IMR-90 (cell line): ENCODE measurements around the gene MARCHF2. TPM values are rescaled to one million over a fixed set of nuclear protein-coding genes. Genes with fewer than 3 reads are reported as not detected.

Source experiments
- ATAC-seq: fragments of 200-7000 bp; cut with Tn5 transposase; 2 replicates; pipeline ENCODE4 v1.9.1; 2020; ENCODE audit warnings: low read depth, mild to moderate bottlenecking, moderate library complexity
- BruUV-seq: library from RNA; stranded (reverse); fragments of 400-500 nt; replicated peaks from 2 replicates; lab custom pipeline; 2021; lab: Mats Ljungman, UMichigan
- CTCF ChIA-PET: fragments of 300-600 bp; formaldehyde crosslinking; extraction: SDS; loops from one replicate; lab custom pipeline; 2021; ENCODE audit warnings: antibody characterized with exemption; lab: Yijun Ruan, JAX
- POLR2A ChIA-PET: fragments of 300-600 bp; sonication (Branson Sonifier 250); formaldehyde crosslinking; loops from one replicate; lab custom pipeline; 2022; ENCODE audit warnings: antibody characterized with exemption; ENCODE audit not compliant: unreplicated experiment; lab: Charles Lee
- DNase-seq: peaks from one replicate; pipeline ENCODE4 v3.0.0; 2013
- H2AFZ ChIP-seq: replicated peaks from 2 replicates; pipeline ENCODE3; 2013; ENCODE audit warnings: low read length, mild to moderate bottlenecking; ENCODE audit not compliant: poor library complexity
- H2AK5ac ChIP-seq: 2 replicates; pipeline ENCODE4 v1.6.1; 2013; ENCODE audit warnings: low read depth, low read length, inconsistent platforms
- H2AK9ac ChIP-seq: replicated peaks from 2 replicates; pipeline ENCODE3; 2013; ENCODE audit warnings: mild to moderate bottlenecking, low read depth, low read length, moderate library complexity; ENCODE audit not compliant: poor library complexity
- H2BK120ac ChIP-seq: 2 replicates; pipeline ENCODE4 v1.6.1; 2013; ENCODE audit warnings: low read depth, low read length, inconsistent platforms
- H2BK15ac ChIP-seq: 3 replicates; pipeline ENCODE4 v1.6.1; 2013; ENCODE audit warnings: low read depth, low read length, inconsistent platforms
- H2BK20ac ChIP-seq: 2 replicates; pipeline ENCODE4 v1.6.1; 2013; ENCODE audit warnings: low read depth, mild to moderate bottlenecking, inconsistent platforms, low read length, moderate library complexity
- H2BK5ac ChIP-seq: 2 replicates; pipeline ENCODE4 v1.6.1; 2013; ENCODE audit warnings: mild to moderate bottlenecking, low read depth, low read length, inconsistent platforms; ENCODE audit not compliant: poor library complexity, severe bottlenecking
- H3K14ac ChIP-seq: replicated peaks from 2 replicates; pipeline ENCODE4 v1.6.1; 2013; ENCODE audit warnings: low read depth, low read length, inconsistent platforms
- H3K18ac ChIP-seq: 2 replicates; pipeline ENCODE4 v1.6.1; 2013; ENCODE audit warnings: low read depth, low read length, control low read depth
- H3K23ac ChIP-seq: 2 replicates; pipeline ENCODE4 v1.6.1; 2013; ENCODE audit warnings: low read depth, low read length, inconsistent platforms
- H3K27ac ChIP-seq: 2 replicates; pipeline ENCODE4 v1.5.1; 2013; ENCODE audit warnings: mild to moderate bottlenecking, control low read depth, low read length; ENCODE audit not compliant: insufficient read depth
- H3K27me3 ChIP-seq: 2 replicates; pipeline ENCODE4 v1.6.1; 2013; ENCODE audit warnings: low read length; ENCODE audit not compliant: control insufficient read depth, insufficient read depth
- H3K36me3 ChIP-seq: 2 replicates; pipeline ENCODE4 v1.6.1; 2013; ENCODE audit warnings: low read length, mixed read lengths; ENCODE audit not compliant: control insufficient read depth, insufficient read depth
- H3K4ac ChIP-seq: 2 replicates; pipeline ENCODE4 v1.6.1; 2013; ENCODE audit warnings: low read depth, low read length, inconsistent platforms
- H3K4me1 ChIP-seq: 2 replicates; pipeline ENCODE4 v1.6.1; 2013; ENCODE audit warnings: low read length, mixed read lengths; ENCODE audit not compliant: control insufficient read depth, insufficient read depth
- H3K4me2 ChIP-seq: 2 replicates; pipeline ENCODE4 v1.6.1; 2013; ENCODE audit warnings: low read depth, mild to moderate bottlenecking, control low read depth, low read length, moderate library complexity
- H3K4me3 ChIP-seq: 2 replicates; pipeline ENCODE4 v1.5.1; 2013; ENCODE audit warnings: low read depth, mild to moderate bottlenecking, control low read depth, low read length, moderate library complexity; ENCODE audit not compliant: insufficient read depth
- H3K56ac ChIP-seq: 2 replicates; pipeline ENCODE4 v1.6.1; 2013; ENCODE audit warnings: low read length, inconsistent platforms; ENCODE audit not compliant: insufficient read depth; ENCODE audit errors: extremely low read depth
- H3K79me1 ChIP-seq, 2 experiments: 2 replicates each; pipeline ENCODE4 v1.6.1; 2013; ENCODE audit warnings: low read length in 2 of 2, inconsistent platforms in 1 of 2, low read depth in 1 of 2
- H3K9ac ChIP-seq: 2 replicates; pipeline ENCODE4 v1.6.1; 2013; ENCODE audit warnings: low read depth, low read length, control low read depth
- H3K9me1 ChIP-seq: 2 replicates; pipeline ENCODE4 v1.6.1; 2013; ENCODE audit warnings: low read length, inconsistent platforms; ENCODE audit not compliant: insufficient read depth
- H3K9me3 ChIP-seq: 2 replicates; pipeline ENCODE4 v1.6.1; 2013; ENCODE audit warnings: low read length; ENCODE audit not compliant: control insufficient read depth, insufficient read depth
- H4K20me1 ChIP-seq: 2 replicates; pipeline ENCODE4 v1.6.1; 2013; ENCODE audit warnings: low read length, inconsistent platforms; ENCODE audit not compliant: insufficient read depth
- H4K5ac ChIP-seq: 2 replicates; pipeline ENCODE4 v1.6.1; 2013; ENCODE audit warnings: mild to moderate bottlenecking, low read depth, low read length, control low read depth
- H4K8ac ChIP-seq, 2 experiments: 2 replicates each; pipeline ENCODE4 v1.6.1; 2013; ENCODE audit warnings: low read depth in 2 of 2, low read length in 2 of 2, control low read depth in 1 of 2, inconsistent platforms in 1 of 2
- H4K91ac ChIP-seq: 2 replicates; pipeline ENCODE4 v1.6.1; 2013; ENCODE audit warnings: low read depth, low read length, inconsistent platforms; ENCODE audit not compliant: insufficient read depth
- SMC3 ChIP-seq: fragments of 150-350 bp; IDR thresholded peaks from 2 replicates; pipeline ENCODE4 v1.6.1; 2016; ENCODE audit warnings: low read depth, mild to moderate bottlenecking, antibody characterized with exemption, low read length, moderate library complexity
- WGBS, 2 experiments: methylation state at CpG; one replicate each; pipeline versions ENCODE4 v1.1.5 to v1.1.7; 2013; ENCODE audit warnings: missing lambda C conversion rate in 2 of 2; ENCODE audit not compliant: insufficient read length in 1 of 2; ENCODE audit errors: extremely low coverage in 2 of 2; 5-methylcytosine and 5-hydroxymethylcytosine counted together
- dilution Hi-C: fragments of 300-500 bp; cut with HindIII; formaldehyde crosslinking; loops from one replicate; pipeline ENCODE4 v1.14.3; 2018; ENCODE audit warnings: low sequenced_read_pairs; ENCODE audit not compliant: unreplicated experiment
- in situ Hi-C: fragments of 300-500 bp; cut with MboI; formaldehyde crosslinking; loops from 3 replicates; pipeline ENCODE4 v1.14.3; 2019; ENCODE audit warnings: low sequenced_read_pairs, inconsistent platforms, mixed read lengths
- intact Hi-C: fragments of 100-400 bp; cut with micrococcal nuclease; formaldehyde crosslinking; loops from 2 replicates; pipeline ENCODE4 v1.10.0; 2022
- polyA plus RNA-seq, 3 experiments: library from polyadenylated mRNA; depleted of rRNA; stranded (reverse); fragments of >200 nt; gene quantifications; 2 replicates each; pipeline ENCODE4 v1.2.3, GENCODE V29; 2012; ENCODE audit warnings: low replicate concordance in 1 of 3
- total RNA-seq: library from RNA; depleted of rRNA; stranded (reverse); fragments of >200 nt; gene quantifications from 2 replicates; pipeline ENCODE4 v1.2.3, GENCODE V29; 2012
- TF ChIP-seq, protein P1 (sequence below): fragments of 150-350 bp; IDR thresholded peaks from 2 replicates; pipeline ENCODE4 v1.6.1; 2017; ENCODE audit warnings: mild to moderate bottlenecking, antibody characterized with exemption, low read length, low read depth

MARCHF2 gene
- total and polyA plus RNA-seq, 2 of the 4 experiments (the other 2 are of a cell fraction) = 33.8 to 58.8 TPM

DNA sequence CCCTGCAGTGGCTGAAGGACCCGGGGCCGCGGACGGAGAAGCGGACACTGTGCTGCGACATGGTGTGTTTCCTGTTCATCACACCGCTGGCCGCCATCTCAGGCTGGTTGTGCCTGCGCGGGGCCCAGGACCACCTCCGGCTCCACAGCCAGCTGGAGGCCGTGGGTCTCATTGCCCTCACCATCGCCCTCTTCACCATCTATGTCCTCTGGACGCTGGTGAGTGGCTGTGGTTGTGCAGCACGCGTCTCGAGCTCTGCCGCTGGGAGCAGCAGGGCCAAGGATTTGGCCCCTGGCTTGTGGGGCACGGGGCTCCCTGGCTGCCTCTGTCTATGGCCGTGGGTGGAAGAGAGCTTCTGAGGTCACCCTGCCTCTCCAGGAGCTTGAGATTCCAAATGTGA lies 17.5 kb downstream of the MARCHF2 start:
- no peak for TF ChIP-seq SMC3
- TF ChIP-seq, protein P1, sequence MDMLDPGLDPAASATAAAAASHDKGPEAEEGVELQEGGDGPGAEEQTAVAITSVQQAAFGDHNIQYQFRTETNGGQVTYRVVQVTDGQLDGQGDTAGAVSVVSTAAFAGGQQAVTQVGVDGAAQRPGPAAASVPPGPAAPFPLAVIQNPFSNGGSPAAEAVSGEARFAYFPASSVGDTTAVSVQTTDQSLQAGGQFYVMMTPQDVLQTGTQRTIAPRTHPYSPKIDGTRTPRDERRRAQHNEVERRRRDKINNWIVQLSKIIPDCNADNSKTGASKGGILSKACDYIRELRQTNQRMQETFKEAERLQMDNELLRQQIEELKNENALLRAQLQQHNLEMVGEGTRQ = no peak
- H3K36me3 ChIP-seq = no peaks in the 10 kb centered on the region; the same call in 1 of the 2 replicates
- in situ Hi-C loops (no loop called here), dilution Hi-C loops (no loop called here), intact Hi-C loops (no loop called here)
- no peak overlapping the region for H2BK5ac ChIP-seq
- H3K9me3 ChIP-seq = no peaks in the 10 kb centered on the region
- ChIA-PET POLR2A (no interaction called here), CTCF (no interaction called here)
- H4K5ac ChIP-seq = no peak overlapping the region
- no peak overlapping the region for H3K27ac ChIP-seq
- H3K79me1 ChIP-seq = no peaks in the 10 kb centered on the region
- no peak overlapping the region for H2AK9ac ChIP-seq
- H3K4ac ChIP-seq = no peak overlapping the region
- ATAC-seq (no peak), DNase-seq (no peak)
- no peak overlapping the region for H2BK120ac ChIP-seq
- no peak overlapping the region for H3K23ac ChIP-seq
- no peak overlapping the region for H4K8ac ChIP-seq
- H3K14ac ChIP-seq = no peak overlapping the region
- H3K56ac ChIP-seq = no peak overlapping the region
- no TSS peak for BruUV-seq
- no peak overlapping the region for H2AK5ac ChIP-seq
- H3K4me3 ChIP-seq = no peak overlapping the region
- no peak overlapping the region for H3K4me2 ChIP-seq
- H4K20me1 ChIP-seq = no peaks in the 10 kb centered on the region
- H3K9ac ChIP-seq = no peak overlapping the region
- H3K27me3 ChIP-seq = no peaks in the 10 kb centered on the region
- H3K9me1 ChIP-seq = no peaks in the 10 kb centered on the region
- no peak overlapping the region for H2BK20ac ChIP-seq
- no peak overlapping the region for H3K18ac ChIP-seq
- no peak overlapping the region for H4K91ac ChIP-seq
- WGBS, 2 experiments = 87% methylated on average over 8 of the region's 20 CpGs; no CpG with 5 or more reads in 1 of the 2 experiments
- no peak overlapping the region for H2BK15ac ChIP-seq
- H3K4me1 ChIP-seq = no peaks in the 10 kb centered on the region
- H2AFZ ChIP-seq = no peak overlapping the region
